ENCODE measurements around the gene FBXW8.

FBXW8 gene

GRCh38 chr12:116887244-116887643 is 23.5 kb upstream of the FBXW8 start:
- no peak for DNase-seq

GRCh38 chr12:116887897-116888296 is 22.9 kb upstream of the FBXW8 start:
- DNase-seq = no peak

GRCh38 chr12:116890330-116890729 is 20.4 kb upstream of the FBXW8 start:
- DNase-seq = no peak

GRCh38 chr12:116891019-116891418 is 19.7 kb upstream of the FBXW8 start:
- DNase-seq = no peak

- DNase-seq = no peak
Observed at GRCh38 chr12:116892349-116893140, 18.2 kb upstream of the FBXW8 start.

GRCh38 chr12:116894913-116895312 is 15.8 kb upstream of the FBXW8 start:
- DNase-seq = no peak

- DNase-seq = no peak
Observed at GRCh38 chr12:116896411-116896924, 14.3 kb upstream of the FBXW8 start.

- no peak for DNase-seq
Observed at GRCh38 chr12:116897476-116897875, 13.3 kb upstream of the FBXW8 start.

- DNase-seq = no peak
Observed at GRCh38 chr12:116898669-116899068, 12.1 kb upstream of the FBXW8 start.

- no peak for DNase-seq
Observed at GRCh38 chr12:116901612-116902011, 9.1 kb upstream of the FBXW8 start.

GRCh38 chr12:116903818-116904217 is 6.9 kb upstream of the FBXW8 start:
- DNase-seq = no peak

GRCh38 chr12:116906285-116906684 is 4.5 kb upstream of the FBXW8 start:
- no peak for DNase-seq

- no peak for DNase-seq
Observed at GRCh38 chr12:116910280-116910644, 488 bp upstream of the FBXW8 start.

GRCh38 chr12:116915326-116915725 is 4.6 kb downstream of the FBXW8 start:
- DNase-seq = no peak

- no peak for DNase-seq
Observed at GRCh38 chr12:116916122-116916521, 5.4 kb downstream of the FBXW8 start.

GRCh38 chr12:116916714-116917114 is 6.0 kb downstream of the FBXW8 start:
- peak; percentile 72 for DNase-seq

GRCh38 chr12:116918464-116918863 is 7.7 kb downstream of the FBXW8 start:
- no peak for DNase-seq

- no peak for DNase-seq
Observed at GRCh38 chr12:116919247-116919661, 8.5 kb downstream of the FBXW8 start.

GRCh38 chr12:116919706-116920485 is 9.1 kb downstream of the FBXW8 start:
- no peak for DNase-seq

GRCh38 chr12:116920939-116921338 is 10.2 kb downstream of the FBXW8 start:
- DNase-seq = no peak

- DNase-seq = no peak
Observed at GRCh38 chr12:116922194-116922897, 11.6 kb downstream of the FBXW8 start.

- peak; percentile 80 for DNase-seq
Observed at GRCh38 chr12:116924558-116925453, 14.1 kb downstream of the FBXW8 start.
